K562 (cell line): Measurements from ENCODE around the gene SYCP2. TPM values are rescaled to one million over a fixed set of nuclear protein-coding genes. Genes with fewer than 3 reads are reported as not detected.

ENCODE experiments used
- ATAC-seq: fragments of 200-7000 bp; cut with Tn5 transposase; 3 replicates; pipeline ENCODE4 v1.9.1; 2020; ENCODE audit warnings: moderate library complexity
- BruUV-seq: library from RNA; stranded (reverse); fragments of 400-500 nt; replicated peaks from 2 replicates; lab custom pipeline; 2021; lab: Mats Ljungman, UMichigan
- CTCF ChIA-PET: fragments of 300-600 bp; formaldehyde crosslinking; extraction: SDS; loops from one replicate; lab custom pipeline; 2021; ENCODE audit warnings: low intra/inter-chr PET ratio; lab: Yijun Ruan, JAX
- POLR2A ChIA-PET: fragments of 300-600, 350-650 bp; sonication (Branson Sonifier 250); formaldehyde crosslinking; extraction: SDS; loops from one replicate; lab custom pipeline; 2021; ENCODE audit warnings: antibody characterized with exemption, inconsistent platforms; lab: Yijun Ruan, JAX
- DNase-seq, 4 experiments: peaks; one replicate each; pipeline versions ENCODE4 v3.0.0 to v3.0.0-alpha.2; 2011 to 2018; ENCODE audit warnings: low spot score in 3 of 4, mixed read lengths in 3 of 4; ENCODE audit errors: extremely low read depth in 1 of 4
- FAIRE-seq: peaks from 2 replicates; lab custom pipeline; 2011; peaks lifted over from hg19 to GRCh38; lab: Jason Lieb, UNC
- H2AFZ ChIP-seq: 2 replicates; pipeline ENCODE4 v1.6.0; 2011; ENCODE audit warnings: low read depth, low read length, control low read depth, inconsistent platforms
- H3K27ac ChIP-seq: fragments of 200-600 bp; 3 replicates; pipeline ENCODE4 v1.8.0; 2011; ENCODE audit warnings: low read depth, mild to moderate bottlenecking, control low read depth, inconsistent platforms, low read length, moderate library complexity, mixed read lengths; ENCODE audit errors: extremely low read depth
- H3K27me3 ChIP-seq, 2 experiments: fragments of 300-600 bp in 1 of 2; 2 replicates in 1 of 2; 3 replicates in 1 of 2; pipeline versions ENCODE4 v1.6.0 to v1.8.0; 2011; ENCODE audit warnings: inconsistent platforms in 2 of 2, low read length in 2 of 2, mild to moderate bottlenecking in 1 of 2, mixed read lengths in 1 of 2, moderate library complexity in 1 of 2; ENCODE audit not compliant: control insufficient read depth in 2 of 2, insufficient read depth in 2 of 2
- H3K36me3 ChIP-seq: fragments of 300-600 bp; 3 replicates; pipeline ENCODE4 v1.8.0; 2011; ENCODE audit warnings: mild to moderate bottlenecking, low read length, inconsistent platforms; ENCODE audit not compliant: control insufficient read depth, insufficient read depth
- H3K4me1 ChIP-seq, 2 experiments: fragments of 200-600 bp in 1 of 2; replicated peaks in 1 of 2; 2 replicates in 1 of 2; 3 replicates in 1 of 2; pipeline versions ENCODE4 v1.5.1 to v1.8.0; 2011; ENCODE audit warnings: inconsistent platforms in 2 of 2, low read length in 2 of 2, mild to moderate bottlenecking in 1 of 2, mixed read lengths in 1 of 2, moderate library complexity in 1 of 2; ENCODE audit not compliant: control insufficient read depth in 2 of 2, insufficient read depth in 2 of 2
- H3K4me2 ChIP-seq: 2 replicates; pipeline ENCODE4 v1.6.1; 2011; ENCODE audit warnings: low read length, control low read depth, inconsistent platforms, mixed read lengths; ENCODE audit not compliant: insufficient read depth
- H3K4me3 ChIP-seq: fragments of 200-600 bp; sonication (generic), shearing (Covaris generic); 2 replicates; pipeline ENCODE4 v1.5.1; 2016; ENCODE audit warnings: control low read depth, inconsistent platforms
- H3K79me2 ChIP-seq: fragments of 200-600 bp; 3 replicates; pipeline ENCODE4 v1.8.0; 2011; ENCODE audit warnings: low read length, inconsistent platforms; ENCODE audit not compliant: control insufficient read depth, insufficient read depth
- H3K9ac ChIP-seq, 2 experiments: 2 replicates each; pipeline versions ENCODE4 v1.6.0 to v1.6.1; 2011; ENCODE audit warnings: low read depth in 2 of 2, low read length in 2 of 2, control low read depth in 1 of 2, inconsistent platforms in 1 of 2, mild to moderate bottlenecking in 1 of 2, mixed read lengths in 1 of 2; ENCODE audit not compliant: insufficient read depth in 1 of 2
- H3K9me1 ChIP-seq: one replicate; pipeline ENCODE4 v1.6.0; 2011; ENCODE audit warnings: inconsistent platforms, mild to moderate bottlenecking, low read length, moderate library complexity; ENCODE audit not compliant: control insufficient read depth, insufficient read depth
- H3K9me3 ChIP-seq: replicated peaks from 2 replicates; pipeline ENCODE4 v1.5.1; 2011; ENCODE audit warnings: low read depth, low read length, inconsistent platforms; ENCODE audit not compliant: control insufficient read depth, insufficient read depth
- H4K20me1 ChIP-seq: replicated peaks from 2 replicates; pipeline ENCODE4 v1.6.1; 2011; ENCODE audit warnings: low read length, inconsistent platforms, mixed read lengths; ENCODE audit not compliant: control insufficient read depth, insufficient read depth
- ARID3A ChIP-seq: IDR thresholded peaks from 2 replicates; pipeline ENCODE4 v1.6.1; 2012; ENCODE audit warnings: low read depth, low read length, improper control_type of control experiment, borderline replicate concordance
- CREB3 ChIP-seq: fragments of 450-650 bp; conservative IDR thresholded peaks from 2 replicates; pipeline ENCODE4 v1.6.1; 2016; ENCODE audit warnings: missing genetic modification characterization, low read depth, mild to moderate bottlenecking, missing compliant biosample characterization, moderate library complexity
- DMBX1 ChIP-seq: fragments of 250-450 bp; sonication (Bioruptor Pico); IDR thresholded peaks from 2 replicates; pipeline ENCODE4 v1.8.0; 2022; ENCODE audit warnings: inconsistent platforms, mild to moderate bottlenecking, moderate library complexity, borderline replicate concordance
- RFX7 ChIP-seq: fragments of 250-450 bp; sonication (Bioruptor Pico); IDR thresholded peaks from 2 replicates; pipeline ENCODE4 v1.5.1; 2021; ENCODE audit warnings: mild to moderate bottlenecking
- THRB ChIP-seq: fragments of 450-650 bp; formaldehyde crosslinking; conservative IDR thresholded peaks from 2 replicates; pipeline ENCODE4 v1.4.0; 2022; ENCODE audit warnings: mild to moderate bottlenecking, missing genetic modification characterization
- VEZF1 ChIP-seq: fragments of 200-800 bp; sonication (Bioruptor generic); IDR thresholded peaks from 2 replicates; pipeline ENCODE4 v1.6.1; 2017; ENCODE audit warnings: missing genetic modification characterization, missing compliant biosample characterization
- ZNF124 ChIP-seq: sonication (generic); formaldehyde crosslinking; IDR thresholded peaks from 2 replicates; pipeline ENCODE4 v1.8.1; 2022; ENCODE audit warnings: missing genetic modification reagents
- ZNF609 ChIP-seq: sonication (generic); formaldehyde crosslinking; IDR thresholded peaks from 2 replicates; pipeline ENCODE4 v1.8.1; 2023; ENCODE audit warnings: missing genetic modification reagents, mild to moderate bottlenecking, borderline replicate concordance
- in situ Hi-C: fragments of 300-500 bp; cut with MboI; formaldehyde crosslinking; loops from 4 replicates; pipeline ENCODE4 v1.15.0; 2018; ENCODE audit warnings: inconsistent platforms, mixed read lengths
- intact Hi-C: fragments of 100-400 bp; cut with micrococcal nuclease; formaldehyde crosslinking; loops from 2 replicates; pipeline ENCODE4 v1.14.2; 2022
- polyA plus RNA-seq, 8 experiments: library from polyadenylated mRNA; depleted of rRNA in 4 of 8; stranded (reverse) in 5 of 8; unstranded in 3 of 8; fragments of >200 nt; fragmentation: Nextera tagmentation in 2 of 8; fragmentation: Illumina TruSeq in 1 of 8; extraction: Ambion mirVana in 2 of 8; extraction: Trizol in 1 of 8; gene quantifications; 2 replicates each; pipeline versions ENCODE4 v1.2.1 to v1.2.3, GENCODE V29; 2011 to 2014; ENCODE audit warnings: inconsistent platforms in 1 of 8, missing spikeins in 1 of 8
- total RNA-seq, 7 experiments: library from RNA; depleted of rRNA in 6 of 7; stranded (reverse); fragments of >200 nt in 6 of 7; fragmentation: Illumina TruSeq in 2 of 7; extraction: Trizol in 2 of 7; gene quantifications; 2 replicates each; pipeline versions ENCODE4 v1.2.1 to v1.2.3, GENCODE V29; 2011 to 2021; ENCODE audit warnings: low replicate concordance in 1 of 7

SYCP2 gene
- total and polyA plus RNA-seq, 9 of the 15 experiments (the other 6 are each of a cell fraction or from before 2014, with no cell fraction given), result 0.24 to 1.6 (median 0.67) TPM

- TF ChIP-seq ZNF609 (CRISPR knock-in tag), result no peak
- TF ChIP-seq ZNF124 (CRISPR knock-in tag), result no peak
Observed at GRCh38 chr20:59923514-59923913, 9.9 kb downstream of the SYCP2 start (continued).

- Histone ChIP-seq H3K9ac (no peak overlapping the region), H3K36me3 (no peaks in the 10 kb centered on the region), H3K4me3 (no peak overlapping the region), H3K9me3 (no peaks in the 10 kb centered on the region), H3K27me3 (no peaks in the 10 kb centered on the region), H3K9me1 (no peaks in the 10 kb centered on the region), H3K27ac (no peak overlapping the region), H2AFZ (no peak overlapping the region), H3K4me2 (no peak overlapping the region), H3K79me2 (no peaks in the 10 kb centered on the region), H3K4me1 (no peaks in the 10 kb centered on the region), H4K20me1 (no peaks in the 10 kb centered on the region)
- BruUV-seq, result no TSS peak
- FAIRE-seq (no peak), ATAC-seq (no peak), DNase-seq (no peak)
- in situ Hi-C loops (no loop called here), intact Hi-C loops (no loop called here)
- ChIA-PET CTCF (no interaction called here), POLR2A (no interaction called here)
- TF ChIP-seq THRB (no peak), ARID3A (no peak), CREB3 (tag) (no peak), VEZF1 (CRISPR knock-in tag) (no peak), RFX7 (CRISPR knock-in tag) (no peak), DMBX1 (CRISPR knock-in tag) (no peak)
Observed at GRCh38 chr20:59920944-59921343, 12.5 kb downstream of the SYCP2 start.
